Dendritic cell treated with granulocyte-macrophage colony-stimulating factor and Interleukin-4, amounts not matched to agents 40 ng/mL and 50 ng/mL, for 4 days (primary cell): ENCODE measurements around the gene ZNF217.
"Not testable (repeated sequence)": the region's sequence is repeated elsewhere in the genome, so short reads cannot be mapped to it uniquely, and the experiment has no call there.

ENCODE experiments used
- H3K27ac Mint-ChIP-seq: one replicate; pipeline ENCODE4 v1.8.0; 2022; ENCODE audit warnings: mild to moderate bottlenecking, mixed read lengths
- H3K27me3 Mint-ChIP-seq: one replicate; pipeline ENCODE4 v1.8.0; 2022; ENCODE audit warnings: mild to moderate bottlenecking, mixed read lengths
- H3K36me3 Mint-ChIP-seq: one replicate; pipeline ENCODE4 v1.8.0; 2022; ENCODE audit warnings: low read depth, mixed read lengths
- H3K4me1 Mint-ChIP-seq: one replicate; pipeline ENCODE4 v1.8.0; 2022; ENCODE audit warnings: low read depth, mixed read lengths
- H3K4me3 Mint-ChIP-seq: one replicate; pipeline ENCODE4 v1.8.0; 2022; ENCODE audit warnings: mild to moderate bottlenecking, moderate library complexity, mixed read lengths
- H3K9me3 Mint-ChIP-seq: one replicate; pipeline ENCODE4 v1.8.0; 2022; ENCODE audit warnings: mixed read lengths
- intact Hi-C: fragments of 100-400 bp; cut with micrococcal nuclease; formaldehyde crosslinking; loops from one replicate; pipeline ENCODE4 v1.15.0; 2022

ZNF217 gene

GRCh38 chr20:53569005-53569404 lies 24.6 kb downstream of the ZNF217 start:
- Mint-ChIP-seq H3K36me3 (peaks cover 99% of the 10 kb centered on the region), H3K27ac (no peak overlapping the region)

GRCh38 chr20:53568351-53568750 lies 25.3 kb downstream of the ZNF217 start:
- H3K9me3 Mint-ChIP-seq: no peaks in the 10 kb centered on the region
- peaks cover 98% of the 10 kb centered on the region for H3K36me3 Mint-ChIP-seq
- H3K4me3 Mint-ChIP-seq: no peak overlapping the region
- H3K4me1 Mint-ChIP-seq: peaks cover 8% of the 10 kb centered on the region
- H3K27me3 Mint-ChIP-seq: no peaks in the 10 kb centered on the region
- intact Hi-C loops: no loop called here
- no peak overlapping the region for H3K27ac Mint-ChIP-seq

More at GRCh38 chr20:53569005-53569404, 24.6 kb downstream of the ZNF217 start:
- H3K4me1 Mint-ChIP-seq: peaks cover 14% of the 10 kb centered on the region
- H3K4me3 Mint-ChIP-seq: no peak overlapping the region
- H3K9me3 Mint-ChIP-seq: no peaks in the 10 kb centered on the region
- H3K27me3 Mint-ChIP-seq: no peaks in the 10 kb centered on the region
- intact Hi-C loops: no loop called here

GRCh38 chr20:53567379-53567917 lies 26.2 kb downstream of the ZNF217 start:
- intact Hi-C loops: no loop called here
- H3K27me3 Mint-ChIP-seq: no peaks in the 10 kb centered on the region
- no peak overlapping the region for H3K4me3 Mint-ChIP-seq
- peaks cover 8% of the 10 kb centered on the region for H3K4me1 Mint-ChIP-seq
- no peak overlapping the region for H3K27ac Mint-ChIP-seq
- H3K9me3 Mint-ChIP-seq: no peaks in the 10 kb centered on the region
- H3K36me3 Mint-ChIP-seq: peaks cover 89% of the 10 kb centered on the region

GRCh38 chr20:53566623-53567022 lies 27.0 kb downstream of the ZNF217 start:
- intact Hi-C loops, H3K9me3 Mint-ChIP-seq, H3K4me3 Mint-ChIP-seq, H3K4me1 Mint-ChIP-seq, H3K27me3 Mint-ChIP-seq, H3K27ac Mint-ChIP-seq: not testable (repeated sequence)
- H3K36me3 Mint-ChIP-seq: peaks cover 80% of the 10 kb centered on the region

- no peak overlapping the region for H3K27ac Mint-ChIP-seq
- intact Hi-C loops: no loop called here
- no peaks in the 10 kb centered on the region for H3K9me3 Mint-ChIP-seq
- peaks cover 75% of the 10 kb centered on the region for H3K36me3 Mint-ChIP-seq
- no peak overlapping the region for H3K4me3 Mint-ChIP-seq
- H3K4me1 Mint-ChIP-seq: peaks cover 4% of the 10 kb centered on the region
- H3K27me3 Mint-ChIP-seq: no peaks in the 10 kb centered on the region
Measured at GRCh38 chr20:53565254-53565653, 28.4 kb downstream of the ZNF217 start.

- intact Hi-C loops, H3K27ac Mint-ChIP-seq, H3K4me3 Mint-ChIP-seq, H3K27me3 Mint-ChIP-seq, H3K9me3 Mint-ChIP-seq, H3K4me1 Mint-ChIP-seq: not testable (repeated sequence)
- peaks cover 60% of the 10 kb centered on the region for H3K36me3 Mint-ChIP-seq
Measured at GRCh38 chr20:53562104-53562764, 31.4 kb downstream of the ZNF217 start.

GRCh38 chr20:53561505-53561904 lies 32.1 kb downstream of the ZNF217 start:
- no peaks in the 10 kb centered on the region for H3K9me3 Mint-ChIP-seq
- H3K4me1 Mint-ChIP-seq: no peaks in the 10 kb centered on the region
- intact Hi-C loops: no loop called here
- peaks cover 60% of the 10 kb centered on the region for H3K36me3 Mint-ChIP-seq
- H3K4me3 Mint-ChIP-seq: no peak overlapping the region
- no peaks in the 10 kb centered on the region for H3K27me3 Mint-ChIP-seq
- H3K27ac Mint-ChIP-seq: no peak overlapping the region

- Mint-ChIP-seq H3K4me1 (no peaks in the 10 kb centered on the region), H3K27ac (peak overlapping the region; percentile 25), H3K36me3 (peaks cover 47% of the 10 kb centered on the region), H3K9me3 (no peaks in the 10 kb centered on the region), H3K4me3 (no peak overlapping the region), H3K27me3 (no peaks in the 10 kb centered on the region)
- intact Hi-C loops: no loop called here
Measured at GRCh38 chr20:53559816-53560215, 33.8 kb downstream of the ZNF217 start.

- Mint-ChIP-seq H3K27me3 (no peaks in the 10 kb centered on the region), H3K4me1 (no peaks in the 10 kb centered on the region), H3K4me3 (no peak overlapping the region), H3K9me3 (no peaks in the 10 kb centered on the region), H3K36me3 (peaks cover 35% of the 10 kb centered on the region), H3K27ac (no peak overlapping the region)
- intact Hi-C loops: no loop called here
Measured at GRCh38 chr20:53557130-53557529, 36.5 kb downstream of the ZNF217 start.

GRCh38 chr20:53556267-53556897 lies 37.3 kb downstream of the ZNF217 start:
- Mint-ChIP-seq H3K27me3 (no peaks in the 10 kb centered on the region), H3K27ac (no peak overlapping the region), H3K4me1 (no peaks in the 10 kb centered on the region), H3K36me3 (peaks cover 35% of the 10 kb centered on the region), H3K4me3 (no peak overlapping the region), H3K9me3 (no peaks in the 10 kb centered on the region)
- intact Hi-C loops: no loop called here

- no peak overlapping the region for H3K27ac Mint-ChIP-seq
Measured at GRCh38 chr20:53555816-53556215, 37.8 kb downstream of the ZNF217 start.

GRCh38 chr20:53555081-53555480 lies 38.6 kb downstream of the ZNF217 start:
- intact Hi-C loops: no loop called here
- no peaks in the 10 kb centered on the region for H3K9me3 Mint-ChIP-seq
- H3K4me3 Mint-ChIP-seq: no peak overlapping the region
- no peaks in the 10 kb centered on the region for H3K4me1 Mint-ChIP-seq
- peaks cover 25% of the 10 kb centered on the region for H3K36me3 Mint-ChIP-seq
- H3K27me3 Mint-ChIP-seq: no peaks in the 10 kb centered on the region
- no peak overlapping the region for H3K27ac Mint-ChIP-seq

More at GRCh38 chr20:53555816-53556215, 37.8 kb downstream of the ZNF217 start:
- Mint-ChIP-seq H3K9me3 (no peaks in the 10 kb centered on the region), H3K36me3 (peaks cover 32% of the 10 kb centered on the region), H3K4me3 (no peak overlapping the region), H3K4me1 (no peaks in the 10 kb centered on the region), H3K27me3 (no peaks in the 10 kb centered on the region)
- intact Hi-C loops: no loop called here

GRCh38 chr20:53552572-53552893 lies 41.1 kb downstream of the ZNF217 start:
- peaks cover 11% of the 10 kb centered on the region for H3K36me3 Mint-ChIP-seq
- H3K9me3 Mint-ChIP-seq, H3K4me1 Mint-ChIP-seq, H3K27ac Mint-ChIP-seq, intact Hi-C loops, H3K27me3 Mint-ChIP-seq, H3K4me3 Mint-ChIP-seq: not testable (repeated sequence)

GRCh38 chr20:53551719-53552571 lies 41.7 kb downstream of the ZNF217 start:
- H3K27me3 Mint-ChIP-seq, H3K36me3 Mint-ChIP-seq, H3K4me3 Mint-ChIP-seq, H3K4me1 Mint-ChIP-seq, intact Hi-C loops, H3K27ac Mint-ChIP-seq, H3K9me3 Mint-ChIP-seq: not testable (repeated sequence)
